Glutamatergic neuron (in vitro differentiated cells): ENCODE results near the gene ZCCHC10. TPM values are rescaled to one million over a fixed set of nuclear protein-coding genes. Genes with fewer than 3 reads are reported as not detected.
"Not testable (repeated sequence)": the region's sequence is repeated elsewhere in the genome, so short reads cannot be mapped to it uniquely, and the experiment has no call there.

Experiments used
- DNase-seq: peaks from one replicate; pipeline ENCODE4 v3.0.0; 2022
- H3K27ac Mint-ChIP-seq: one replicate; pipeline ENCODE4 v1.8.0; 2020; ENCODE audit warnings: mild to moderate bottlenecking, mixed read lengths, inconsistent platforms; ENCODE audit not compliant: unreplicated experiment
- H3K27me3 Mint-ChIP-seq: one replicate; pipeline ENCODE4 v1.8.0; 2020; ENCODE audit warnings: mild to moderate bottlenecking, moderate library complexity, mixed read lengths, inconsistent platforms; ENCODE audit not compliant: unreplicated experiment
- H3K36me3 Mint-ChIP-seq: one replicate; pipeline ENCODE4 v1.8.0; 2020; ENCODE audit warnings: mild to moderate bottlenecking, mixed read lengths, inconsistent platforms; ENCODE audit not compliant: unreplicated experiment
- H3K4me1 Mint-ChIP-seq: one replicate; pipeline ENCODE4 v1.8.0; 2020; ENCODE audit warnings: mild to moderate bottlenecking, low read depth, mixed read lengths, inconsistent platforms; ENCODE audit not compliant: unreplicated experiment
- H3K4me3 Mint-ChIP-seq: one replicate; pipeline ENCODE4 v1.8.0; 2020; ENCODE audit warnings: mild to moderate bottlenecking, mixed read lengths, inconsistent platforms; ENCODE audit not compliant: unreplicated experiment
- H3K9me3 Mint-ChIP-seq: one replicate; pipeline ENCODE4 v1.8.0; 2020; ENCODE audit warnings: mild to moderate bottlenecking, moderate library complexity, mixed read lengths, inconsistent platforms; ENCODE audit not compliant: unreplicated experiment
- total RNA-seq: library from RNA; stranded (reverse); fragmentation: NEBNext Ultra II Directional; extraction: Animal tissue kit (Norgen Biotek cat#: 25700); gene quantifications from one replicate; pipeline ENCODE4 v1.2.1, GENCODE V29; 2021; ENCODE audit not compliant: unreplicated experiment
- TF ChIP-seq, protein P1 (sequence below): fragments of 200-600 bp; sonication (generic); IDR thresholded peaks from one replicate; pipeline ENCODE4 v1.5.0; 2021; ENCODE audit not compliant: partially characterized antibody, unreplicated experiment

ZCCHC10 gene
- total RNA-seq, 1 donor from 2014 or later = 26.1 TPM

DNA sequence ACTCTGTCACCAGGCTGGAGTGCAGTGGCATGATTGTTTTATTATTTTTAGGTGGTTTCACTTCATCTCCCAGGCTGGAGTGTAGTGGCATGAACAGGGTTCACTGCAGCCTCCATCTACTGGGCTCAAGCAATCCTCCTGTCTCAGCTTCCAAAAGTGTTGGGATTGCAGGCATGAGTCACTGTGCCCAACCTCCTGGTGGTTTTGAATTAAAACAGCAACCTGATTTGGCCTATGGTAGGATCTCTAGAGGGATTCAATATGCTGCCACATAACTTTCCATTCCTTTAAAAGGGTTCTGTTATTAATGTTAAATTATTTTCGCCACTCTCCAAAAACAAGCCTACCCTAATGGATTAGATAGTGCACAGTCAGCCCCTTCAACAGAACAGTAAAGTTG, 15.6 kb upstream of the ZCCHC10 start:
- no peaks in the 10 kb centered on the region for H3K27me3 Mint-ChIP-seq
- H3K27ac Mint-ChIP-seq = no peak overlapping the region
- H3K4me1 Mint-ChIP-seq = no peaks in the 10 kb centered on the region
- H3K36me3 Mint-ChIP-seq = no peaks in the 10 kb centered on the region
- H3K4me3 Mint-ChIP-seq = no peak overlapping the region
- TF ChIP-seq, protein P1, sequence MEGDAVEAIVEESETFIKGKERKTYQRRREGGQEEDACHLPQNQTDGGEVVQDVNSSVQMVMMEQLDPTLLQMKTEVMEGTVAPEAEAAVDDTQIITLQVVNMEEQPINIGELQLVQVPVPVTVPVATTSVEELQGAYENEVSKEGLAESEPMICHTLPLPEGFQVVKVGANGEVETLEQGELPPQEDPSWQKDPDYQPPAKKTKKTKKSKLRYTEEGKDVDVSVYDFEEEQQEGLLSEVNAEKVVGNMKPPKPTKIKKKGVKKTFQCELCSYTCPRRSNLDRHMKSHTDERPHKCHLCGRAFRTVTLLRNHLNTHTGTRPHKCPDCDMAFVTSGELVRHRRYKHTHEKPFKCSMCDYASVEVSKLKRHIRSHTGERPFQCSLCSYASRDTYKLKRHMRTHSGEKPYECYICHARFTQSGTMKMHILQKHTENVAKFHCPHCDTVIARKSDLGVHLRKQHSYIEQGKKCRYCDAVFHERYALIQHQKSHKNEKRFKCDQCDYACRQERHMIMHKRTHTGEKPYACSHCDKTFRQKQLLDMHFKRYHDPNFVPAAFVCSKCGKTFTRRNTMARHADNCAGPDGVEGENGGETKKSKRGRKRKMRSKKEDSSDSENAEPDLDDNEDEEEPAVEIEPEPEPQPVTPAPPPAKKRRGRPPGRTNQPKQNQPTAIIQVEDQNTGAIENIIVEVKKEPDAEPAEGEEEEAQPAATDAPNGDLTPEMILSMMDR = no peak
- no peak for DNase-seq
- peaks cover under 1% of the 10 kb centered on the region for H3K9me3 Mint-ChIP-seq

DNA sequence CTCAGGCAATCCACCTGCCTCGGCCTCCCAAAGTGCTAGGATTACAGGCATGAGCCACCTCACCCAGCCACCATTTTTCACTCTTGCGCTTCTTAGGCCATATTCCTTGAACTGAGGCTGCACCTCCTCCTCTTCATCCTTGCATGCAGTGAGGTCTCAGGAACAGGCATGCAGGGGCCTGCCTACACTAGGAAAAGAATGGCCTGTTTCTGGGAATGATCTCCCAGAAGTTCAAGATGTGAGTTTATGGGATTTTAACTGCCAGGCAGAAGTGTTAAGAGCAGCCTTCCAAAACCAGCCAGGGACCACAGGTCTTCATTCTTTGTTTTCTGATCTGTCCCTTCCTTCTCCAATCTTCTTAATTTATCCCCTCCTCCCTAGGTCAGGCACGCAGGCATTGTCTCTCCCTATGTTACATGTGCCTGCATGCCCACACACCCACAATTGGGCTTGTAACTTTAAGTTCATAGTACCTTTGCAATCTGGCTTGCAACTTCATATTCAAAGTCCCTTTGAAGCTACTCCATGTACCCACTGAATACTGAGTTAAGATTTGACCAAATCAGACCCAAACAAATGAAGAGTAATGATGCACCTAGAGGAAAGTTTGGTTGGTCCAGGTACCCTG, 14.9 kb upstream of the ZCCHC10 start:
- TF ChIP-seq, protein P1 = no peak
- Mint-ChIP-seq H3K9me3 (no peaks in the 10 kb centered on the region), H3K27me3 (no peaks in the 10 kb centered on the region), H3K36me3 (no peaks in the 10 kb centered on the region), H3K4me3 (no peak overlapping the region), H3K27ac (no peak overlapping the region), H3K4me1 (no peaks in the 10 kb centered on the region)
- no peak for DNase-seq

DNA sequence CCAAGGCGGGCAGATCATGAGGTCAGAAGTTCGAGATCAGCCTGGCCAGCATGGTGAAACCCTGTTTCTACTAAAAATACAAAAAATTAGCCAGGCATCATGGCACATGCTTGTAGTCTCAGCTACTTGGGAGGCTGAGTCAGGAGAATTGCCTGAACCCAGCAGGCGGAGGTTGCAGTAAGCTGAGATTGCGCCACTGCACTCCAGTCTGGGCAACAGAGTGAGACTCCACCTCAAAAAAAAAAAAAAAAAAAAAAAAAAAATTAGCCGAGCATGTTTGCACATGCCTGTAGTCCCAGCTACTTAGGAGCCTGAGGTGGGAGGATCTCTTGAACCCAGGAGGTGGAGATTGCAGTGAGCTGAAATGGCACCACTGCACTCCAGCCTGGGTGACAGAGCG, 10.3 kb upstream of the ZCCHC10 start:
- not testable (repeated sequence) for DNase-seq

DNA sequence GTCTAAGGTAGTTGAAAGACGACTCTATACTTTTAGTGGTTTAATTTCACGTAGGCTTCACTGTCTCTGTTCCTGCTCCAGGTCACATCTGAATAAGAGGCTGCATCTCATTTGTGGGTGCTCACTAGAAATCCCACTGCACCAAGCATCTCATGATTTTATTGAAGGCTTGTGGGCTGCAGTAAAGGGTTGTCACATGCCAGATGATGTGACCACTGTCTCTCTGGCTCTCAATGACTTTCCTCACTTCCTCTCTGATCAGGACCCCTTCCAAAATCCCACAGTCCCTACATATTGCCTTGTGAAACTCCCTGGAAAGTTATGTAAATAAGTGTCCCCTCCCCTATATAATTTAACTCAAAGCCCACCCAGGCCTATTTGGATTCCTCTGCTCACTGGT, 8.9 kb upstream of the ZCCHC10 start:
- H3K36me3 Mint-ChIP-seq = no peaks in the 10 kb centered on the region
- H3K27me3 Mint-ChIP-seq = peaks cover 2% of the 10 kb centered on the region
- H3K9me3 Mint-ChIP-seq = no peaks in the 10 kb centered on the region
- H3K4me1 Mint-ChIP-seq = no peaks in the 10 kb centered on the region
- DNase-seq = no peak
- H3K4me3 Mint-ChIP-seq = no peak overlapping the region
- TF ChIP-seq, protein P1 = no peak
- H3K27ac Mint-ChIP-seq = no peak overlapping the region

More for the DNA sequence above, 10.3 kb upstream of the ZCCHC10 start:
- not testable (repeated sequence) for H3K9me3 Mint-ChIP-seq, H3K27me3 Mint-ChIP-seq, H3K27ac Mint-ChIP-seq, H3K4me1 Mint-ChIP-seq, H3K4me3 Mint-ChIP-seq, H3K36me3 Mint-ChIP-seq

DNA sequence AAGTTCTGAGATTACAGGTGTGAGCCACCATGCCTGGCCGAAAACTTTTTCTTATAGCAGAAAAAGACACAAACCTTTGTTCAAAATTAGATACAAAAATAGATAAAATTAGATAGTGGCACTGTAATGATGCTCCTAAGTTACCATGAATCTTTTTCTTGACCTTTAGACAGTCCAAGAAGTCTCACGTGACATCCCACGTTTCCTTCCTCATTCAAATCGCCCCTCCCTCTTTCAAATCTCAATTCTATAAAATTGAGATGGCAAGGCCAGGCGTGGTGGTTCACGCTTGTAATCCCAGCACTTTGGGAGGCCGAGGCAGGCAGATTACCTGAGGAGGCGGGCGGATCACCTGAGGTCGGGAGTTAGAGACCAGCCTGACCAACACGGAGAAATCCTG, 7.7 kb upstream of the ZCCHC10 start:
- TF ChIP-seq, protein P1 = no peak
- Mint-ChIP-seq H3K4me3 (no peak overlapping the region), H3K36me3 (no peaks in the 10 kb centered on the region), H3K4me1 (no peaks in the 10 kb centered on the region), H3K27me3 (peaks cover 2% of the 10 kb centered on the region), H3K9me3 (peaks cover 2% of the 10 kb centered on the region), H3K27ac (no peak overlapping the region)
- no peak for DNase-seq
